ENCODE measurements around the gene SCFD2. TPM values are rescaled to one million over a fixed set of nuclear protein-coding genes. Genes with fewer than 3 reads are reported as not detected.

The SCFD2 gene
- total and polyA plus RNA-seq, 2 donors (not counting 3 experiments of a cell fraction or from before 2014, with no cell fraction given), result 12.3 to 22.8 TPM

DNA sequence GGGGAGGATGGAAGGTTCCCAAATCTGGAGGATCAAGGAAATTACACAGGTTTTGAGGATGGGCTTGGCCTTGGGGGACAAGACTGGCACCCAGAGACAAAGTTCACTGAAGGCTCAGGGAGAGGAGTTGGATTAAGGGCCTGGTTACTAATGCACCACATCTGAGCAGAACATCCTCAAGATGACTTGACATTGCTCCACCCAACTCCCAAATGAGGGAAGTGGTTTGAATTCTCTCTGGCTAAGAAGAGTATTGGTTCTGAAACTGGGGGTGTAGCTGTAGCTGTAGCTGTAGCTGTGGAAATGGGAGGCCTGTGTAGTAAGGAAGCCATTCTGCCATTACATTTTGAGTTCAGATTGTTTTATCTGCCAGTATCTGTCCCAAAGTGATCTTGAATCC, 374.4 kb downstream of the SCFD2 start:
- BruUV-seq (replicated peaks), result no TSS peak

DNA sequence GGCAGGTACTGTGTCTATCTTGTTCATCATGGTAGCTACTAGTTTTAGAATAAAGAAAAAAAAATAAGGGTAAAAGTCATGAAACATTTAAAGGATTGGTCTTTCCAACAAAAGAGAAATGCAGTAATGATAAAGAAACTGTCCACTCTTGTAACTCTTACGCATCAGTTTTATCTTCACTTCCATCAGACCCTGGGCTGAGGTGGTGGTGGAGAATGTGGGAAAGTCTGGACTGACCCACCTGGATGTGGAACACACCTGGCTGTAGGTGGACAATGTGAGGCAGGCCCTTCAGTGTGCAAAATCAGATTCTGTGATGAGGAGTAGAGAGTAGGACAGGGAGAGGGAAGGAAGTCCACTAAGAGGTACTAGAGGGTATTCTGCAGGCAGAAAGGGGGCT, 375.2 kb downstream of the SCFD2 start:
- DNase-seq (ENCODE audit: low read depth, low spot score) (no peak), FAIRE-seq (no peak)
- Histone ChIP-seq H4K20me1 (replicated peaks; ENCODE audit: control insufficient read depth, extremely low read depth, insufficient read depth, low read length) (no peaks in the 10 kb centered on the region), H3K9me1 (replicated peaks; ENCODE audit: control insufficient read depth, extremely low read depth, insufficient read depth, low read length) (no peaks in the 10 kb centered on the region), H2AFZ (ENCODE audit: low read depth, low read length) (no peak overlapping the region), H3K27me3 (ENCODE audit: control insufficient read depth in 2 of 2, insufficient read depth in 2 of 2, low read length in 2 of 2) (no peaks in the 10 kb centered on the region), H3K4me3 (replicated peaks in 1 of 3; ENCODE audit: insufficient read depth in 1 of 3, low read depth in 1 of 3, low read length in 3 of 3) (no peak overlapping the region), H3K4me2 (ENCODE audit: insufficient read depth, low read length) (no peak overlapping the region), H3K79me2 (ENCODE audit: control insufficient read depth, insufficient read depth, low read length) (no peaks in the 10 kb centered on the region), H3K4me1 (ENCODE audit: control insufficient read depth, extremely low read depth, insufficient read depth, low read length) (no peaks in the 10 kb centered on the region), H3K9ac (replicated peaks; ENCODE audit: extremely low read depth, insufficient read depth, low read length) (no peak overlapping the region), H3K27ac (ENCODE audit: insufficient read depth, low read depth, low read length) (no peak overlapping the region), H3K9me3 (replicated peaks; ENCODE audit: control insufficient read depth, insufficient read depth, low read length) (no peaks in the 10 kb centered on the region), H3K36me3 (ENCODE audit: control insufficient read depth in 2 of 2, extremely low read depth in 1 of 2, insufficient read depth in 2 of 2, low read length in 2 of 2) (no peaks in the 10 kb centered on the region)
- dilution Hi-C loops (cut with MboI; ENCODE audit: extremely low pct_ligation_motif_present, low sequenced_read_pairs), result no loop called here
- no TSS peak for BruUV-seq (replicated peaks)
- intact Hi-C loops (cut with micrococcal nuclease), result no loop called here
- POLR2A ChIA-PET, result no interaction called here
- no peak for TF ChIP-seq MYC (IDR thresholded peaks at IDR 0.05; ENCODE audit: low read depth, low read length)
- CTCF ChIA-PET, result no interaction called here

More for the DNA sequence above, 374.4 kb downstream of the SCFD2 start:
- Histone ChIP-seq H4K20me1 (replicated peaks; ENCODE audit: control insufficient read depth, extremely low read depth, insufficient read depth, low read length) (no peaks in the 10 kb centered on the region), H3K4me1 (ENCODE audit: control insufficient read depth, extremely low read depth, insufficient read depth, low read length) (peaks cover 5% of the 10 kb centered on the region), H3K9me1 (replicated peaks; ENCODE audit: control insufficient read depth, extremely low read depth, insufficient read depth, low read length) (no peaks in the 10 kb centered on the region), H3K27ac (ENCODE audit: insufficient read depth, low read depth, low read length) (no peak overlapping the region), H3K9me3 (replicated peaks; ENCODE audit: control insufficient read depth, insufficient read depth, low read length) (no peaks in the 10 kb centered on the region), H3K36me3 (ENCODE audit: control insufficient read depth in 2 of 2, extremely low read depth in 1 of 2, insufficient read depth in 2 of 2, low read length in 2 of 2) (no peaks in the 10 kb centered on the region), H2AFZ (ENCODE audit: low read depth, low read length) (no peak overlapping the region), H3K27me3 (ENCODE audit: control insufficient read depth in 2 of 2, insufficient read depth in 2 of 2, low read length in 2 of 2) (no peaks in the 10 kb centered on the region), H3K4me3 (replicated peaks in 1 of 3; ENCODE audit: insufficient read depth in 1 of 3, low read depth in 1 of 3, low read length in 3 of 3) (no peak overlapping the region), H3K79me2 (ENCODE audit: control insufficient read depth, insufficient read depth, low read length) (no peaks in the 10 kb centered on the region), H3K9ac (replicated peaks; ENCODE audit: extremely low read depth, insufficient read depth, low read length) (no peak overlapping the region), H3K4me2 (ENCODE audit: insufficient read depth, low read length) (no peak overlapping the region)
- TF ChIP-seq, protein P1, sequence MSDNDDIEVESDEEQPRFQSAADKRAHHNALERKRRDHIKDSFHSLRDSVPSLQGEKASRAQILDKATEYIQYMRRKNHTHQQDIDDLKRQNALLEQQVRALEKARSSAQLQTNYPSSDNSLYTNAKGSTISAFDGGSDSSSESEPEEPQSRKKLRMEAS (IDR thresholded peaks at IDR 0.05; ENCODE audit: insufficient read depth, insufficient read length), result no peak
- TF ChIP-seq JUN (IDR thresholded peaks at IDR 0.05; ENCODE audit: borderline replicate concordance, insufficient read depth, insufficient read length, low read depth) (no peak), POLR2AphosphoS5 (IDR thresholded peaks at IDR 0.05; ENCODE audit: insufficient read depth, low read depth, low read length) (no peak), FOS (IDR thresholded peaks at IDR 0.05; ENCODE audit: borderline replicate concordance, insufficient read depth, low read length) (no peak)
- TF ChIP-seq, protein P2, sequence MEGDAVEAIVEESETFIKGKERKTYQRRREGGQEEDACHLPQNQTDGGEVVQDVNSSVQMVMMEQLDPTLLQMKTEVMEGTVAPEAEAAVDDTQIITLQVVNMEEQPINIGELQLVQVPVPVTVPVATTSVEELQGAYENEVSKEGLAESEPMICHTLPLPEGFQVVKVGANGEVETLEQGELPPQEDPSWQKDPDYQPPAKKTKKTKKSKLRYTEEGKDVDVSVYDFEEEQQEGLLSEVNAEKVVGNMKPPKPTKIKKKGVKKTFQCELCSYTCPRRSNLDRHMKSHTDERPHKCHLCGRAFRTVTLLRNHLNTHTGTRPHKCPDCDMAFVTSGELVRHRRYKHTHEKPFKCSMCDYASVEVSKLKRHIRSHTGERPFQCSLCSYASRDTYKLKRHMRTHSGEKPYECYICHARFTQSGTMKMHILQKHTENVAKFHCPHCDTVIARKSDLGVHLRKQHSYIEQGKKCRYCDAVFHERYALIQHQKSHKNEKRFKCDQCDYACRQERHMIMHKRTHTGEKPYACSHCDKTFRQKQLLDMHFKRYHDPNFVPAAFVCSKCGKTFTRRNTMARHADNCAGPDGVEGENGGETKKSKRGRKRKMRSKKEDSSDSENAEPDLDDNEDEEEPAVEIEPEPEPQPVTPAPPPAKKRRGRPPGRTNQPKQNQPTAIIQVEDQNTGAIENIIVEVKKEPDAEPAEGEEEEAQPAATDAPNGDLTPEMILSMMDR (IDR thresholded peaks at IDR 0.05; ENCODE audit: extremely low read depth in 1 of 2, insufficient read depth in 1 of 2, low read depth in 1 of 2, low read length in 2 of 2), result no peak
- DNase-seq (ENCODE audit: low read depth, low spot score), result no peak
- dilution Hi-C loops (cut with MboI; ENCODE audit: extremely low pct_ligation_motif_present, low sequenced_read_pairs), result no loop called here
- no peak for FAIRE-seq
- CTCF ChIA-PET, result no interaction called here
- POLR2A ChIA-PET, result no interaction called here
- intact Hi-C loops (cut with micrococcal nuclease), result no loop called here
